GM18520 (cell line): ENCODE measurements around the gene PRKACA.

Experiments
- ATAC-seq: cut with Tn5 transposase; IDR thresholded peaks from one replicate; pipeline ENCODE4 v1.9.1; 2021; ENCODE audit not compliant: unreplicated experiment

The PRKACA gene

DNA sequence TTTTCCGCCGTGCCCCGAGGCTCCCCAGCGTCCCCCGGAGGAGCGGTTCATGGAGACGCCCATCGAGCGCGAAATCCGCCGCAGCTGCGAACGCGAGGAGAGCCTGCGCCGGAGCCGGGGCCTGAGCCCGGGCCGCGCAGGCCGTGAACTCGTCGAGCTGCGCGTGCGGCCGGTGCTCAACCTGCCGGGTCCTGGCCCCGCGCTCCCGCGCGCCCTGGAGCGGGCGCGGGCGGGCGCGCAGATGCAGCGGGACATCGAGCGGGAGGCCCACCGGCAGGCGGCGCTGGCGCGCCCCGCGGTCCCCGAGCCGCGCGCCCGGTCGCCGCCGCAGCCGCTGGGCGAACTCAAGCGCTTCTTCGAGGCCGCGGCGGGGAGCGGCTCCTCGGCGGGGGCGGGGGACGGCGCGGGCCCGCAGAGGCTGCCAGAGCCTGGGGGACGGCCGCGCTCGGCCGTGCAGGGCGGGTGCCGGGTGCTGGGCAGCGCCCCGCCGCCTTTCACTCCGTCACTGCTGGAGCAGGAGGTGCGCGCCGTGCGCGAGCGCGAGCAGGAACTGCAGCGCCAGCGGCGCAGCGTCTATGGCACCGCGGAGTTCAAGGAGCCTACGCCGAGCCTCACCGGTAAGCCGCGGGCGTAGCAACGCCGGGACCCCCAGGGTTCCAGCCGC, 44.2 kb downstream of the PRKACA start:
- peak; percentile 39 for ATAC-seq

DNA sequence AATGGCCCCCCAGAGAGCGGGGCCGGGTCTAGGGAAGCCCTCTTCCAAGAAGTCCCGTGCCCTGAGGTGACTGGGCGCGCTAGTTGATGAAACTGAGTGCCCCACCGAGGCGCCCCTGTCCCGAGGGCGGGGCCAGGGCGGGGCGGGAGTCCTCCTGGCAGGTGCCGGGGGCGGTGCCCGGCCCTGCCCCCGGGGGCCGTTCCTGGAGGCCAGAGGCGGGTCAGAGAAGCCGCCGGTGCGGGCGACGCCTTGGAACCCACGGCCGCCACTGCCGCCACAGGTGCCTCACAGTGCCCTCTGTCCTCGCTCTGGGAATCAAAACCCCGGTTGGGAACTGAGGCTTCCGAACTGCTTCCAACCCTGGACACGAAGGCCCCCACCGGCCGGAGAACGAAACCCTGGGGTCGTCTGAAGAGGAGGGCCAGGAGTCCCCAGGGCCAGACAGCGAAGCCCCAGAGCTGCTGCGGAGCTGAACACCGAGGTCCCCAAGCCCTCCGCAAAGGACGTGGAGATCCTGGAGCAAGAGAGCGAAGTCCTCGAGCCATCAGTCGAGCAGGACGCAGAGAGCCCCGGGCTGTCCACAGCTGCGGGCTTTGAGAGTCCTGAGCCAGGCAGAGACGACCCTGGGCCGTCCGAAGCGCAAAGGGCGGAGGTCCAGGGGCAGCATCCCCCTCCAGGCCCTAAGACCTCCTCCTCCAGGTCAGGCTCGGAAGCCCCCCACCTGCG, 44.9 kb downstream of the PRKACA start, which contains the start of gene MISP3:
Gene MISP3 (plus strand): TSS at position 252 of the 726 bp plus-strand sequence. CDS start 524 bp downstream, outside the sequence.
- ATAC-seq, result no peak

DNA sequence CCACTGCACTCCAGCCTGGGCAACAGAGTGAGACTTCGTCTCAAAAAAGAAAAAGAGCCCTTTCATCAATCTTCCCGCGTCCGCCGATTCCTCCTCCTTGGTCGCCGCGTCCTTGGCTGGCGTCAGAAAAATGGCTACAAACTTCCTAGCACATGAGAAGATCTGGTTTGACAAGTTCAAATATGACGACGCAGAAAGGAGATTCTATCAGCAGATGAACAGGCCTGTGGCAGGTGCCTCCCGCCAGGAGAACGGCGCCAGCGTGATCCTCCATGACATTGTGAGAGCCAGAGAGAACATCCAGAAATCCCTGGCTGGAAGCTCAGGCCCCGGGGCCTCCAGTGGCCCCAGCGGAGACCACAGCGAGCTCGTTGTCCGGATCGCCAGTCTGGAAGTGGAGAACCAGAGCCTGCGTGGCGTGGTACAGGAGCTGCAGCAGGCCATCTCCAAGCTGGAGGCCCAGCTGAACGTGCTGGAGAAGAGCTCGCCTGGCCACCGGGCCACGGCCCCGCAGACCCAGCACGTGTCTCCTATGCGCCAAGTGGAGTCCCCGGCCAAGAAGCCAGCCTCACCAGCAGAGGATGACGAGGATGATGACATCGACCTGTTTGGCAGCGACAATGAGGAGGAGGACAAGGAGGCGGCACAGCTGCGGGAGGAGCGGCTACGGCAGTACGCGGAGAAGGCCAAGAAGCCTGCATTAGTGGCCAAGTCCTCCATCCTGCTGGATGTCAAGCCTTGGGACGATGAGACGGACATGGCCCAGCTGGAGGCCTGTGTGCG, 47.1 kb downstream of the PRKACA start:
- no peak for ATAC-seq

DNA sequence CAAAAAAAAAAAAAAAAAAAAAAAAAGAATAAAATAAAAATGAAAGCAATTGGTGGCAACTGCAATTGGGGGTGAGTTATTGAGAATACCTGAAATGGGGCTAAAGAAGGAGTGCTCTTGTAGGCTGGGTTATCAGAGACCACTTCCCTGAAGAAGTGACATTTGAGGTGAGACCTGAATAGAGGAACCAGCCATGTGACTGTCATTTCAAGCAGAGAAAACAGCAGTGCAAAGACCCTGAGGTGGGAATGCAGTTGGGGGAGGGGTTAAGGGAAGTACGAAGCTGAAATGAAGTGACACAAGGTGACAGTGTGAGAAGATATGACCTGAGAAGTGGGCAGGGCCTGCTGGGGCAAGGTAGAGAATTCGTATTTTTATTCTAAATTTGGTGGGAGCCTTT, 51.4 kb downstream of the PRKACA start:
- ATAC-seq, result no peak

DNA sequence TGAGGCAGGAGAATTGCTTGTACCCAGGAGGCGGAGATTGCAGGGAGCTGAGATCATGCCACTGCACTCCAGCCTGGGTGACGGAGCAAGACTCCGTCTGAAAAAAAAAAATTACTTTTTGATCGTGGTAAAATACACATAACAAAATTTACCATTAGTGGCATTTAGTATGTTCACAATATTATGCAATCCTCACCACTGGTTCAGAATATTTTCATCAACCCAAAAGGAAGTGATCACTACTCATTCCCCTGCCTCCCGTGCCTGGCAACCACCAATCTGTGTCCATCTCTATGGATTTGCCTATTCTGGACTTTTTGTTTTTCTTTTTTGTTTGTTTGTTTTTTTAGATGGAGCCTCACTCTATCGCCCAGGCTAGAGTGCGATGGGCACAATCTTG, 54.5 kb downstream of the PRKACA start:
- ATAC-seq, result no peak

DNA sequence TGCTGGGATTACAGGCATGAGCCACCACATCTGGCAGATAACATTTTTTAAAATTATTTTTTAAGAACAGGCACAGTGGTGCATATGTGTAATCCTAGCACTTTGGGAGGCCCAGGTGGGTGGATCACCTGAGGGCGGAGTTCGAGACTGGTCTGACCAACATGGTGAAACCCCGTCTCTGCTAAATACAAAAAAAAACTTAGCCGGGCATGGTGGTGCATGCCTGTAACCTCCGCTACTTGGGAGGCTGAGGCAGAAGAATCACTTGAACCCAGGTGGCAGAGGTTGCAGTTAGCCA, 55.1 kb downstream of the PRKACA start:
- no peak for ATAC-seq

DNA sequence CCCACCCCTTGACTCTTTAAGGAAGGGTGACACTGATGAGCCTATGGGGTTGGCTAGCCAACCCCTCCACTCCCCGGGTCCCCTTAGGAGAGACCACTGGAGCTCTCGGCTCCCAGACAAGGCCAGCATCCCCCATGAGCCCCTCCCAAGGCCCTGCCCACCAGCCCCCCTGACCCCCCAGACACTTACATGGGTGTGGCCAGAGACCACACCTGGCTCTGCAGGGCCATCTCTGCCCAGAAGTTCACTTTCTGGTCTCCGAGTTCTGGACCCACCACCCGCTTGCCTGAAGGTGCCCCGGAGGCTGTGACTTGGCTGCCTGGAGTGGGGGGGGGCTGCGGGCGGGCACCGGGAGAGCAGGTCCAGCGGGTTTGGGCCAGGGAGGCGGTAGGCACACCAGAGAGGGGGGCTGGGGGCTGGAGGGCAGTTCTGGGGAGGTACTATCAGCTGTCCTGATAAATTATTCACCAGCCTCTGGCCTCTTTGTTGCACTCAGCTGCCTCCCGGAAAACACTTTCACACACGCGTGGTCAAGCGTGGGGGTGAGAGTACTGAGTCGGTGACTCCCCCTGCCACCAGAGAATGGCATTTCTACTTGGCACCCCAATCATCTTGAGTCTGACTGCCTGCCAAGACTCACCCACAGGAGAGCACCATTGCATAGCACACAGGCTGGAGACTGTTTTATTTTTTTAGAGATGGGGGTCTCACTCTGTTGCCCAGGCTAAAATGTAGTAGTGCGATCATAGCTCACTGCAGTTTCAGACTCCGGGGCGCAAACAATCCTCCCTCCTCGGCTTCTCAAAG, 55.6 kb downstream of the PRKACA start, which contains the start of gene PALM3:
Gene PALM3 (minus strand): TSS at position 326 of the 807 bp plus-strand sequence. CDS start 96 bp downstream, at position 230.
- ATAC-seq, result no peak

DNA sequence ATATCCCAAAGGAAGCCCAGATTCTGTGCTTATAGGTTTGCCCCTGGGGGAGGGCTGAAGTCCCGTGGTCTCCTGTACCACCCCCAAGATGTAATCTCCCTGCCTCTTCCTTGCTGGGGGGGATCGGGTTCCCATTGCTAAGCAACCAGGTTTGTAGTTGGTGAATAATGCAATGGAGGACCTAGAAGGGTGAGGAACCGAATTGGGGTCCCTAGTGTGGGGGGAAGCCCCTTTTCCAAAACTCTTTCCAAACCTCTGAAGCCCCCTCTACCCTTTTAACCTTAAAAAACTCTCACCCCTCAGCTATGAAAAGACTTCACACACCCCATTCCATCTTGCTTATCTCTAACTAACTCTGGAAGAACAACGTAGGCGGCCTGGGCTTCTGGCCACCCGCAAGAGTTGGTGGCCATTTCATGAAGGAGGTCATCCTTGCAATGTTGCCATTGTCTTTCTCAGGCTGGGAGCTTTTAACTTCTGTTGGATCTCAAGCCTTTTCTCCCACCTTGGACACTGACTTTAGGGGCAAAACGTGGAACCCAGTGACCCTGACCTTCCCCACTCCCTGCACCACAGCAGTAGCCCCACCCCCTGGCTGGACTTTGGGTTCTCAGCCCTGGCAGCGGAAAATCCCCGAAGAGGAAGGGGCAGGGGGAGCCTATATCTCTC, 56.3 kb downstream of the PRKACA start:
- ATAC-seq, result no peak

DNA sequence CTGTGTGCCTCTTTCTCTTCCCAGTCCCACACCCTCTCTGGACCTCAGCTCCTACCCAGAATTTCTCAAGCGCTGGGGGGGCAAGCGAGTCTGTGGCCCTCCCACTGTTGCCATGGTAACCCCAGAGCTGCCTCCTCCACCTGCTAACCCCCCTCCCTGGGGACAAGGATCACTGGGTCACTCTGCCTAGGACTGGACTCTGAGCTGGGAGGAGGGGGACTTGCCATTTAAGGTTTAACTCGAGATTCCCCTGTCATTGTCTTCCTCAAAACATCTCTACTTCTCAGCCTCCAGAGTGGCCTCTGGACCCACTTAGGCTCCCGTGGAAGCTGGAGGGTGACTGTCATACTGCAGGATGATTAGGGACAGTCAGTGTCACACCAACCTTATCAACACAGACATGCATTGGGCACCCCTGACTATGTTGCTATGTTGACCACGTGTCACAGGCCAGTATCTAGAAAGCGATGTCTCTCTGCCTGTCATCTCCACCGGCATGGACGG, 57.9 kb downstream of the PRKACA start:
- no peak for ATAC-seq

DNA sequence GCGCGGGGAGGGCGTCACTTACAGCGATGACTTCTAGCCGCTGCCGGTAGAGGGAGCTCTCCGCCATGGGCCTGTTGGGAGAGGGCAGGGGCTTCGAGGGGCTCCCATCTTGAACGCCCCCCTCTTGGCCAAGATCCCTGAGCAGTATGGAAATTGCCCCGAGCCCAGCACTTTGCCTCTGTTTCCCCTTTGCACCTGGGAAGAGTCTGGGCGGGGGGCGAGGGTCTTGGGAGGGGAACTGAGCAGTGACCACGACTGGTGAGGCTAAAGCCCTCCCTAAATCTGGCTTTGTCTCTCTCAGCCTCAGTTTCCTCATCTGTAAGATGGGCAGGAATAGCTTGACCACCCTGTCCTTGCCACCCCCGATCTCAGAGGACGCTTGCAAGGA, 58.5 kb downstream of the PRKACA start:
- no peak for ATAC-seq

DNA sequence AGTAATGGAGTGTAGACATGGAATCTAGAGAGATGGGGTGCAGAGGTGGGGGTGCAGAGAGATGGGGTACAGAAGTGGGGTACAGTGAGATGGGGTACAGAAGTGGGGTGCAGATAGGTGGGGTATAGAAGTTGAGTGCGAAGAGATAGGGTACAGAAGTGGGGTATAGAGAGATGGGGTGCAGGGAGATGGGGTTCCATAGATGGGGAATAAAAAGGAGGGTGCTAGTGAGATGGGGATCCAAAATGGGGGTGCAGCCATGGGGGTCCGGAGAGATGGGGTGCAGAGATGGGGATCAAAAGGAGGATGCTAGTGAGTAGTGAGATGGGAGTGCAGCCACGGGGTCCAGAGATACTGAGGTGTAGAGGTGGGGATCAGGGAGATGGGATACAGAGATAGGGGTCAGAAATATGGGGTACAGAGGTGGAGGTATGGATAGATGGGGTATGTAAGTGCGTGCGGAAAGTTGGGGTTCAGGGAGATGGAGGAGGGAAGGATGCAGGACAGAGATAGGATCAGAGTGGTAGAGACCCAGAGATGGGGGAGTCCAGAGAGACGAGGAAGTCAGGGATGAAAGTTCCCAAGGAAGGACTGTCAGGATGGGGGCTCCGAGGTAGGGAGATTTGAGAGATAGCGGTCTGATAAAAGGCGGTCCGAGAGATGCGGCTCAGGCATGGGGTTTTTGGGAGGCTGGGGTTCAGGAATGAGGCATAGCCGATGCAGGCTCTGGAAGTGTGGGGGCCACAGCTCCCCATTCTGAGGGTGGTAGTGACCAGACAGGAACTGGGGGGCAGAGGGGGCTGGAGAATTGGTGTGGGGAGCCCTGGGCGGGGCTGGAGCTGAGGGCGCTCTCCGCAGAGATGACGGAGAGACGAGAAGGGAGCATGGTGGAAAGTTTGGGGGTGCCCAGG, 59.1 kb downstream of the PRKACA start:
- no peak for ATAC-seq

DNA sequence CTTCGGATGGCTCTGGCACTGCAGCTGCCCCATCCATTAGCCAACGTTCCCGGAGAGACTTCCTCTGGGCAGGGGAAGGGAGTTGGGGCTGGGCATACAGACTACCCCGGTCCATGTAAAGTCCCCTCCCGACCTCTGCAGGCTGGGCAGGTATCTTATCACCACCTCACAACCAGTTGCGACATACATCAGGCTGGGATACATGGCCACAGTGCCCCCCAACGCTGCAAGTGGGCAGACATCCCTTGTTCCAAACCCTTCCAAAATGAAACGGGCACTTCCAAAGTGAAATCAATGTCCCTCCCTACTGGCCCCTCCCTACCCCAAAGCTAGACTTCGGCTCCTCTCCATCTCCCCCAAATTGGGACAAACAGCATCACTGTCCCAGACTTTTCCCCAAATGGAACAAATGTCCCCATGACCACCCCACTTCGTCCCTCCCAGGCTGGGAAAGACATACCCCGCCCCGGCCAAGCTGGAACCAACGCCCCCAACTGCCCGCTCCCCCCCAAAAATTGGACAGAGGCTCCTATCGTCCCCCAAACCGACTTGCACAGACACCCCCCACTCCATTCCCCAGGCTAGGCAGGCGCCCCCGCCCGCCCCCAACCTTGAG, 60.7 kb downstream of the PRKACA start:
- no peak for ATAC-seq

DNA sequence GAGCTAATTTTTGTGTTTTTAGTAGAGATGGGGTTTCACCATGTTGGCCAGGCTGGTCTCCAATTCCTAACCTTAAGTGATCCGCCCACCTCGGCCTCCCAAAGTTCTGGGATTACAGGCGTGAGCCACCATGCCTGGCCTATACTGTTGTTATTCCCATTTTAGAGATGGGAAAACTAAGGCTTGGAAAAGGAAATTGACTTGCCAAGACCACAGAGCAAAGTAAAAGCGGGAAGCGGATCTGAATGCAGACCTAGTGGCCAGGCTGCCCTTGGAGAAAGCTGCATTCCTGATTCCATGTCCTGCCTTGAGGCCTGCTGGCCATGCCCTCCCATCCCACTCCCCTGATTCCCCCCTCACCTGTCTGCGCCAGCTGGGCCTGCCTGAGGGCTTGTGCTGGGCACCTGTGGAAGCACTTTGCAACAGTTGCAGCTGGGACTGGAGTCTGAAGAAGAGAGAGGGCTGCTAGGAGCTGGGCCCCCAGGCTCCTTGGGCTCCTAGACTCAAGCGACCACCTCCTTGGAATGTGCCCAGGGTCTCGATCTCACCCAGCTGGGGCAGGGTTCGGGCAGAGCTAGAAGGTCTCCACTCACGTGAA, 61.4 kb downstream of the PRKACA start:
- ATAC-seq, result no peak

DNA sequence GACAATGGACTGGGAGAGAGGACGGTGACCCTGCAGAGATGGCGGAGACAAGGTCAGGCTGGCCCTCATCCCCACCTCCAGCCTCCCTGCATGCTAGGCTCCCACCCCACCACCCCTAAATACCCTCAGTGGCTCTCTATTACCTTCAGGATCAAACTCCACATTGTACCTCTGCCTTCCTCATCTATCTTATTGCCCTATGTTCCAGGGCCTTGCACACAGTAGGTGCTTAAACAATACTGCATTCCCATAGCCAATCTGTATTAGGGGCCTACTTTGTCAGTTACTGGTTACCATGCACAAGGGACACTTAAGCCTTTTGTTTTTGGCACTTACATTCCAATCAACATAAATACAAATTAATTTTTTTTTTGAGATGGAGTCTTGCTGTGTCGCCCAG, 62.2 kb downstream of the PRKACA start:
- ATAC-seq, result no peak

DNA sequence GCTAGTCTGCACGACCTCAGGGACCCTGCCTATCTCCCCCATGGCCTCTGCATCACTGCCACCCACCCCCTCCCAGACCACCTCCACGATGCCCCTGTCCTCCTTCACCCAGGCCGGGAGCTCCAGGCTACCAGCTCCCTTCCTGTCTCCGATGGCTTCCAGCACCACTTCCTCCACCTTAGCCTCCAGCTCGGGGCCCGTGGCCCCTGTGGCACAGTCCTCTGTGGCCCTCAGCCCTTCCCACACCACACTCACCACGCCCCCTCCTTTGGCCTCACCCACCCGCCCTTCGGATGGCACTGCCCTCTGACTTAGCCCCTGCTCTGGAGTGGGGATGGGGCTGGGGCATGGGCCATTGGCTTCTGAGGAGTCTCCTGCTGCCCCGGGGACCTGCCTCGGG, 62.8 kb downstream of the PRKACA start:
- no peak for ATAC-seq

DNA sequence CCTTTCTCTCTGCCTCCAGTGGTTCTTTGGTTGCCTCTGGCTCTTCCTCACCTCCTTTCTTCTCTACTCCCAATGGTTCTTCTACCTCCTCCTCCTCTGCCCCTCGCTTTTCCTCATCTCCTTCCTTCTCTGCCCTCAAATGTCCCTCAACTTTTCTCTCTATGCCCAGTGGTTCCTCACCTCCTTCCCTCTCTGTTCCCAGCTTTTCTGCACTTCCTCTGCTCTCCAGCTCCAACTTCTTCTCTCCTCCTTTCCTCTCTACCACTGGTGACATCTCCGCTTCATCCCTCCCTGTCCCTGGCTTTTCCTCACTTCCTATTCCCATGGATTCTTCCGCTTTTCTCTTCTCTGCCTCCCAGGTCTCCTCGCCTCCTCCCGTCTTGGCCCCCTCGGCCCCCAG, 63.5 kb downstream of the PRKACA start:
- no peak for ATAC-seq

DNA sequence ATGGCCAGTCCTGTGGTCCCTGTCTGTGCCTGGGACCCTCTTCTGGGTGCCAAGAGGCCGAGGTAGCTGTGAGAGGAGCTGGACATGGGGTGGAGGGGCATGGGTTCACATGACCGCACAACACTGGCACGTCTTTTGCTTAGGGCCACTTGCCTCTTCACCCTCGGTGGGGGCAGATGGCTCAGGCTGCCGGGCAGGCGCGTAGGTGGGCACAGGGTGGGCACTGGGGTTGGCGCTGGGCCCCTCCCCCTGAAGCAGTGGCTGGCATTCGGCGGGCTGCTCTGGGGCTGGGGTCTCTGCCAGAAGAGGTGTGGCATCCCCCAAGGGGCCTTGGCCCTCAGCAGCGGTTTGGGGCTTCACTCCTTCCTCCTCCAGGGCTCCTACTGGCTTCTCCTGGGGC, 64.1 kb downstream of the PRKACA start:
- no peak for ATAC-seq

DNA sequence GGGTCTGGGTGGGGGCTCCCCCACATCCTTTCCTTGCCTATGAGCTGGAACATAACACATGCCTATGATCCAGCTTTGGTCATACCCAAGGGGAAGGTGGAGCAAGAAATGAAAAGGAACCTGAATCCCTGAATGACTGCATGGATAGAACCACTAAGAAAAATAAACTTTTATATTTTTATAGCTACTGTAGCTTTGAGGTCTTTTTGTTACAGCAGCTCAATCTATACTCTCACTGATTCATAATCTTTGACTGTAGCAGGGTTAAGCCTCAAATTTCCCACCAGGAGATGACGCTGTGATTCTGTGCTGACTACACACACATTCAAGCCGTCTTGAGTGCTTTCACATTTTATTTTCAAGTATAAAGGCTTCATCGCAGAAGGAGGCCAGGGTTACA, 64.5 kb downstream of the PRKACA start:
- no peak for ATAC-seq

DNA sequence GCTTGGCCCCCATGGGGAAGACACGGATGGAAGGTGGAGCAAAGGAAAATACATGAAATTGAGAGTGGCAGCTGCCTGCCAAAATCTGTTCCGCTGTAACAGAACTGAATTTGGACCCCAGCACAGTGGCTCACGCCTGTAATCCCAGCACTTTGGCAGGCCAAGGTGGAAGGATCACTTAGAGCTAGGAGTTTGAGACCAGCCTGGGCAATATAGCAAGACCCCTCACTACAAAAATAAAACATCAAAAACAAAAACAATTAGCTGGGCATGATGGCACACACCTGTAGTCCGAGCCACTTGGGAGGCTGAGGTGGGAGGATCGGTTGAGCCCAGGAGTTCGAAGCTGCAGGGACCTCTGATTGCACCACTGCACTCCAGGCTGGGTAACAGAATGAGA, 65.1 kb downstream of the PRKACA start:
- ATAC-seq, result no peak
